Measurements from ENCODE around the gene TMEM54. TPM values are rescaled to one million over a fixed set of nuclear protein-coding genes. Genes with fewer than 3 reads are reported as not detected.

TMEM54 gene
- total and polyA plus RNA-seq, 7 donors: 47.4 to 799 (median 135) TPM

- Histone ChIP-seq H3K4me3 (no peak overlapping the region), H3K27me3 (no peaks in the 10 kb centered on the region), H3K36me3 (peaks cover 5 to 53% (median 11%) of the 10 kb centered on the region in 4 donors), H3K9me3 (no peaks in the 10 kb centered on the region), H3K4me1 (peaks cover 0 to 37% (median 23%) of the 10 kb centered on the region in 4 donors), H3K27ac (peak overlapping the region; percentile 11 to 79 (median 60))
- intact Hi-C loops (cut with DNase I): no loop called here
- no peak for TF ChIP-seq POLR2AphosphoS5 (IDR thresholded peaks at IDR 0.05)
- TF ChIP-seq CTCF (IDR thresholded peaks at IDR 0.05): no peak
- TF ChIP-seq EP300 (IDR thresholded peaks at IDR 0.05): no peak
- TF ChIP-seq POLR2A (IDR thresholded peaks at IDR 0.05): no peak
- 73 to 82% methylated on average over 6 of the region's 6 CpGs for WGBS, 2 donors
- DNase-seq: no peak
Observed at GRCh38 chr1:32947669-32948389, 46.6 kb upstream of the TMEM54 start.

GRCh38 chr1:32946413-32946812, 45.2 kb upstream of the TMEM54 start:
- Histone ChIP-seq H3K27ac (peak overlapping the region in 1 of 4 donors; percentile 79), H3K4me1 (peaks cover 0 to 37% (median 23%) of the 10 kb centered on the region in 4 donors), H3K9me3 (no peaks in the 10 kb centered on the region), H3K27me3 (no peaks in the 10 kb centered on the region), H3K36me3 (peaks cover 5 to 67% (median 19%) of the 10 kb centered on the region in 4 donors), H3K4me3 (no peak overlapping the region)
- WGBS, 2 donors: 93 to 95% methylated on average over 2 of the region's 2 CpGs
- intact Hi-C loops (cut with DNase I): no loop called here
- TF ChIP-seq EP300 (IDR thresholded peaks at IDR 0.05): no peak
- TF ChIP-seq POLR2AphosphoS5 (IDR thresholded peaks at IDR 0.05): no peak
- TF ChIP-seq POLR2A (IDR thresholded peaks at IDR 0.05): no peak
- no peak for TF ChIP-seq CTCF (IDR thresholded peaks at IDR 0.05)
- no peak for DNase-seq

DNA sequence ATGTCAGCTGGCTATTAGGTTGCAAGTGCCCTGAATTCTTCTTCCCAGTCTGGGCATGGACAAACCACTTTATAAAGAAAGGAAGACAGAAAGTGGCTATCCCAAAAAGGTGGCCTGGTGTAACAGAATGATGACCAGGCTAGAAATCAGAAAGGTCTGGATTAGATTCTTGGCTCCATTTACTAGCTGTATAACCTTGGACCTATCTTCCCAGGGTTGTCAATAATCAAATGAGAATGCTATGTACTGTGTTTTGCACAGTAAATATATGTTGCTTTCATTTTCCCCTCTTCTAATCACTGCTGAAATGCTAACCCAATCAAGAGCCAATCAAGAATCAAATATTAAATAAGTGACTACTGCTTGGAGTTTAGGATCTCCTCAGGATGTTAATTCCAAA, 43.0 kb upstream of the TMEM54 start:
- intact Hi-C loops (cut with DNase I): no loop called here
- Histone ChIP-seq H3K4me3 (no peak overlapping the region), H3K36me3 (peaks cover 5 to 87% (median 25%) of the 10 kb centered on the region in 4 donors), H3K9me3 (no peaks in the 10 kb centered on the region), H3K27ac (no peak overlapping the region), H3K4me1 (peaks cover 0 to 23% (median 16%) of the 10 kb centered on the region in 4 donors), H3K27me3 (no peaks in the 10 kb centered on the region)
- no peak for DNase-seq
- TF ChIP-seq POLR2A (IDR thresholded peaks at IDR 0.05) (no peak), POLR2AphosphoS5 (IDR thresholded peaks at IDR 0.05) (no peak), CTCF (IDR thresholded peaks at IDR 0.05) (no peak), EP300 (IDR thresholded peaks at IDR 0.05) (no peak)

DNA sequence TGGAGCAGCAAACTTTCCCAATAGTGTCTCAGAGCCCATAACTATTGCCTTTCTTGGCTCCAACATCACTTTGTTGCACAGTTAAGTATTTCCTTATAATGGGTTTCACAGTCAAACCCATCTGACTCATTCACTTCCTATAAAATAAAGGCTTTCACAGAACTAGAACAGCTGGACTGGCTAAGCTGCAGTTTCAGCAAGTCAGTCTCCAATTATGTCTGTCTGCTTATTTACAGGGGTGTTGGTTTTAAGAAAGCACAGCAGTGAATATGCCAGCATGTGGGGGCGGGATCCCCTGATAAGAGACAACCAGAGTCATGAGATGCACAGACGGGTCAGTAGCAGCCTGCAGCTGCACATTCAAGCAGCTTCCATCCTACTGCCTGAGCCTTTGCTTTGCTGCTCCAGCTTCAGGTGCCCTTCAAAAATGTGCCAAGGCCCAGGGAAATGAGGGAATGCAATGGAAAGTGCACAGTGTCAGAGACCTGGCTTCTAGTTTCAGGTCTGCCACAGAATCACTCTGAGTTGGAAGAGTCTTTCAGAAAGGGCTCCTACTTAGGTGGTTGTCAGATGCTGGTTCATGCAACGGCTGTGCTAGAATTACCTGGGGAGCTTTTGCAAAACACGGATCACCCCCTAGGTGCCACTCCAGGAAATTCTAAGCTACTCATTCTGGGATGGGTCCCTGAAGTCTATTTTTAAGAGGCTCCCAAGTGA, 38.6 kb upstream of the TMEM54 start:
- WGBS, 2 donors: 20 to 65% methylated on average over 4 of the region's 4 CpGs
- intact Hi-C loops (cut with DNase I): no loop called here
- no peak overlapping the region for H3K4me3 ChIP-seq
- H3K36me3 ChIP-seq: peaks cover 0 to 94% (median 30%) of the 10 kb centered on the region in 4 donors
- peak overlapping the region in 3 of 4 donors; percentile 13 to 59 (median 28) for H3K27ac ChIP-seq
- H3K4me1 ChIP-seq: peaks cover 0 to 10% (median 8%) of the 10 kb centered on the region in 4 donors
- DNase-seq: no peak
- no peaks in the 10 kb centered on the region for H3K9me3 ChIP-seq
- no peaks in the 10 kb centered on the region for H3K27me3 ChIP-seq
- TF ChIP-seq POLR2AphosphoS5 (IDR thresholded peaks at IDR 0.05): peak in 1 of 4 donors; percentile 57
- TF ChIP-seq CTCF (IDR thresholded peaks at IDR 0.05): no peak
- TF ChIP-seq POLR2A (IDR thresholded peaks at IDR 0.05): no peak
- peak in 1 of 4 donors; percentile 14 for TF ChIP-seq EP300 (IDR thresholded peaks at IDR 0.05)

Data from sigmoid colon (tissue), 7 donors.